Measurements from ENCODE around the gene GUCY1A2.

Gene GUCY1A2

DNA sequence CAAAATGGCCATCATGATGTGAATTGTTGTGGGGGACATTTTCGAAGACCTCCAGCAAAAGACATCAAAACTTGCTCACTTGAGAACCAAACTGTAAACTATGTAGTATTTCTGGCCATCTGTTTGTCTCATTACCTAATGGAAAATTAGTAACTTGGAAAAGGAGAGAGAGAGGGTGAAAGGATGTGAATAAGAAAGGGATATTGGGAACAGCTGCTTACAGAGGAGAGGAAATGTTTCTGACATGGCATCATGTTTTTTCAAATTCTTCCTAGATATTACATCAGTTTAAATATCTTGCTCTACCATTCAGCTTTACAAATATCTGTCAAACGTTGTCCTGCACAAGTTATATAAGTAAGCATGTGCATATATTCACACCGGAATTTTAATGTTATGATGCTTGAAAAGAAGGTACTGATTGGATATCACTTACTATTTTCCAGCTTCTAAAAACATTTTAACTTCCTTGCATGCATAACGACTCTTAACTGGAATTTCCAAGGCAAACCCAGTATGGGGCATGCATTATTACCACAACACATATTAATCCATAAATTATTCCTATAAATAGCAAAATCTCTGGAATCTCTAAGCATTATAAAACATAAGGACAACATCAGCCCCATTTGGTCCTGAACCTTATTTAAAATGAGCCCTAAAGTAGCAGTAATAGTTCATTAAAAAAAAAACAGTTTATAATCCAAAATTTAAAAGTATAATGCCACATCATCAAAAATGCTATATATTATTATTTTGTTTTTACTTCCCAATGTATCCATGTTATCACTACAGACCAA, 20.0 kb downstream of the GUCY1A2 start:
- no peak for DNase-seq (ENCODE audit: low read depth)

DNA sequence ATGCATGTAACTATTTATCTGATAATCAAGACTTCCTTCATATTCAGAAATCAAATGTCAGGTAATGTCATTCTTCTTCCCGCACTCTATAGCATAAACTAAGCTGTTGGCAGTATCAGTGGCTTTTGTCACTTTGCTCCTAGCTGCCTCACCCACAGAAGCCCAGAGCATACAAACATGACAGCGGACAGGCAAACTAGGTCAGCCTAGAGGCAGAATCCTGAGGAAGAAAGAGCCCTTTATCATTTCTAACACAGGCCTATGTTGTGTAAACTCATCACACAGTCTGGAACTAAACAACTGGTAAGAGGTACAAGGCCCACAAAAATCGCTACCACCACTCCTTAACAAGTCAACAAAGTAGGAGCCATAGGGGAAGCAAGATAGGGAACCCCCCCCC, 21.0 kb downstream of the GUCY1A2 start:
- DNase-seq (ENCODE audit: low read depth): no peak

DNA sequence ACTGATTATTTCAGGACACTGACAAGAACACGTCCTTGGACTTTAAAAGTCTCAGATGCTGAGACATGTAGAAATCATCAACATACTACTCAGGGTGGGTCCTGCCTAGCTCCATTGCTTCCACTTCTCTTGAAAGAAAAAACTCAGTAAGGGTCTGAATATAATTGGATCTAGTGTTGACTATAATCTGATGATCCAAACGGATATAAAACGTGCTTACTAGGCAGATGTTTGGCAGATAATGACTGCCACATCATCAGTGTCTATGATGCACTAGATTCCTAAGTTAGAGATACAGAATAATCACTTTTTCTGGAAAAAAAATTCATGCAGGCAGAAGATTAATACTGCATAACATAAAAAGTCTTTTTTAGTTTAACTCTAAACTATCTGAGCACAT, 21.6 kb downstream of the GUCY1A2 start:
- no peak for DNase-seq (ENCODE audit: low read depth)

DNA sequence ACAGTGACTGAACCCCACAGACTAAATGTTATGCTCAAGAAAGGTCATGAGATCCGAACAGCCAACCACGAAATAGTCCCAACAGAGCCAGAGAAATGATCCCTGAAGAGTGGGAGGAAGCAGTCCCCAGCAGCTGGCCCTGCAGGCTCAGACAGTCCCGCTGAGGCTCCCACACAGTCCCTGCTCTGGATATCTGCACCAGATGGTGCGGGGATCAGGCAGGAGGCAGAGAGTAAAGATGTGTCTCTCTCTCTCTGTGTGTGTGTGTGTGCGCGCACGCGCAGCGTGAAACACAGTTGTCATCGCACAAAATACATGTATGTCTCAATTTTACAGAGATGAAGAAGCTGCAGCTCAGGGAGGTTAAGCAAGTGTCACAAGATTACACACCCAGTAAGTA, 27.9 kb downstream of the GUCY1A2 start:
- DNase-seq (ENCODE audit: low read depth): no peak

DNA sequence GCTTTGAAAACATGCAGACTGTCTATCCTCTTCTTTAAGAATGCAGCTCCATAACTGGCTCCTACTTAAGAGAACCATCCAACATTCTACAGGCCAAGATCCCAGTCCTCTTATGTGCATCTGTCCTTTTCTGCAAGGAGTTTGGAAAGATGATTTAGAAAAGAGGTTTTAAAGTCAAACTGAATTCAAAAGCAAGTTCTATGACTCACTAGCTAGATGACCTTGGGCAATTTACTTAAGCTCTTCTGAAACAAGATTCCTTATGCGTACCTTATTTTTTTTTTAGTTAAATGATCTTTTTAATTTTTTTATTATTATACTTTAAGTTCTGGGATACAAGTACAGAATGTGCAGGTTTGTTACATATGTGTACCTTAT, 29.2 kb downstream of the GUCY1A2 start:
- no peak for DNase-seq (ENCODE audit: low read depth)

DNA sequence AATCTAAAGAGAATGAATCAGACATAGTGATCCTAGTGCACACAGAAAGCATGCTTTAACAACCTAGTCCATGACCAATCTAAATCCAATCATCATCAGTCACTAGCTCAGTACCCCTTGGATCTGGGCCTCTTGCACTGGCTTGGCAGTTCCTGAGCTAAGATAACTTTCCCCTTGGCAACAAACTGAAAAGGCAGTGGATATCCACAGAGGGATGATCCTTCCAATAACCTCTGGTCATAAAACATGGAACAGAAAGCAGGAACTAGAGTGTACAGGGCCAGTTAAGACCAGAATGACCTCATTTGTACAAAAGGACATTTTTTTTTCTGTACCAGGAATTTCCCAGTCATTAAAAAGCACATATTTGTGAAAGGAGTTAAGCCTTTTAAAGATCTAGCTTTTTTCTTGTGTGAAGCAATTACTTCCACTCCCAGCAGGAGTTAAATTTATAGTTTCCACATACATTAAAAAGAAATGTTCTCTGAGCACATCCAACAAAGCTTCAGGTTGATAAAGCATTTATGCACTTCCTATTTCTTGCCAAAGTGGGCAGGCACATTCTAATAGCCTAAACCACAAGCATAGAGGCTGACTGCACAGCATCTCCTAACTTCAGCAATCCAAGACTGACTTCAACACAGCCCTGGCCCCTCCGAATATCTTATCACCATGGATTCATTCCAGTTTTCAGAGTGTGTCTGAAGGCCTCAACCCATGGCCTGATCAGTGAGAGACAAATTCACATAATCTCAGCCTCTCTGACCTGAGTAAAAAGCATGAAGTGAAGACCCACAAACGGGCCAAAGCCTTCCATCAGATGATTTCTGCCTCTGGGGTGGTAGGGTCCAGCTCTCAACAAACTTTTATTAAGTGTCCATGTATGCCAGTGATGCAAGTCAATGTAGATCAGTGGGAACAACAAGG, 29.9 kb downstream of the GUCY1A2 start:
- no peak for DNase-seq (ENCODE audit: low read depth)

DNA sequence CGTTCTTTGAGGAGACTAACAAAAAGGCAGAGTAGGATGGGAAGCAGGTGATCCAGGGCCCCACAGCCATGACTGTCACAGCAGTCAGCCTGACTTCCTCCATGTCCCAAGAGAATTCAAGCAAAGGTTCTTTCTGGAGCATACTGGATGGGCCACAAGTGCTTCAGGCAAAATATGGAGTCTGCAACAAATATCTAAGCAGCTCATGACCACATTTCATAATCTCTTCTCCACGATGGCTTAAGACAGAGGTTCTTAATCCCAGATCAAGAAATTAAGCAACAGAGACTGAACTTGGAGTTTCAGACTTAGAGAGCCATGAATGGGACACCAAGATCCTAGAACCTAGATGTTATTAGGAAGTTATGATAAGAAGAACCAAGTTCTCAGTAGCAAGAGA, 31.6 kb downstream of the GUCY1A2 start:
- no peak for DNase-seq (ENCODE audit: low read depth)

DNA sequence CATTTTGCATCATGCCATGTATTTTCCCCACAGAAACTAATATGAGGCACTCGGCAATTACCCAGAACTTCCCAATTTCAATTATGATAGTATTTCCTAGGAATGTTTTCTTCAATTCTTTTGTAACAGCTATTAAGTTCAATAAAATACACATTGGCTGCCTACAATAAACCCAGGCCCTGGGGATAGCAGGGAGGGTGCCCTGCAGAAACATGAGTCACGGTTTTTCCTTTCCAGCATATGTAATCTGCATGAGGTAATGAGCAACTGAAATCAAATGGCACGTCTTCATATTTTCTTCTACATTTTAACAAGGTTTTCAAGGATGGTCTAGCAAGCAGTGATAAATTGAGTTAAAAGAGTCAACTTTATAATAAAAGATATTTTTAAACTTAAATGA, 32.0 kb downstream of the GUCY1A2 start:
- no peak for DNase-seq (ENCODE audit: low read depth)

DNA sequence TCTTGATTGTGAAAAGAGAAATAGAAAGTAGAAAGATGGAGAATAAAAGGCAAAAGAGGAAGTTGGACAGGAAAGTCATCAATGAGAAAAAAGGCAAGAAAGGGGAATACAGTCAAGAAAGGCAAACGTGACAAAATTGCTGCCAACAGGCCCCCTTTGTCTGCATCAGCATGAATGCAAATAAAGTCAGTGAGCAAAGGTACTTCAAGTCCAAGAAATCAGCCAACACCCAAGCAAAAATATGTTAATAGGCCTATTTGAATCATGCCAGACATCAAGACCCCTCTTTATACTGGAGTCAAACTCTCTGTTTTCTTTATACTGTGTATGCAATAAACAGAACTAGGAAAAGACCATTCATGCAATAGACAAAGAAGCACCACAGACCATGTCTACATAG, 34.3 kb downstream of the GUCY1A2 start:
- no peak for DNase-seq (ENCODE audit: low read depth)

DNA sequence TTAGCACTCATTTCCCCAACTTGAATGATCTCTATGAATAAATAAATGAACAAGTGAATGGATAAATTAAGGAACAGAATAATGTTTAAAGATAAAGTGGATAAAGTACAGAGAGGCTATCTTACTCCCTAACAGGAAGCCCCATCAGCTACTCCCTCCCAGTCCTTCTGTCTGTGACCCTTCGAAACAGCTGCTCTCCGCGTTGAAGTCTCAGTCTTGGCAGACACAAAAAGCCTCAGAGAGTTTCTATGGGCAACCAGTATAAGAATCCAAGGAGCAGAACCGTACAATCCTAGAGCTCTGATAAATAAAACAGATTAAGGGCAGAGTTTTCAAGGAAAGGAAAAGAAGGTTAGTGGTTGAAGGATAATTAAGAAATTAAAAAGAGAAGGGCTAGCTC, 35.0 kb downstream of the GUCY1A2 start:
- DNase-seq (ENCODE audit: low read depth): no peak

DNA sequence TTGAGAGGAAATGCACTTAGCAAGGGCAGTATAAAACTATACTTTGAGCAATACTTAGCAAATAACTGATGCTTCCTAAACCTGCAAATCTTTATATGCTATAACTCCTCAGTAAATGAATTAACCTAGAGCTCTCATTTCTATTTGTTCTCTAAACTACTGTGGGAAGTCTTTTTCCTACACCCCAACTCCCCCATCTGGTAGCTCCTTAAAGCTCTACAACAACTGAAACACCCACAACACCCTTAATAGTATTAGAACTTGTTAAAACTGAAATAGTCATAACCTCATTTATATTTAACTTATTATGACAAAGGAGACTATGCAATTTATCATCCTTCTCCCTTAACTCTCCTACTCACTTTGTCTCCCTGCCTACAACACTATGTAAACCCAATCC, 43.4 kb downstream of the GUCY1A2 start:
- no peak for DNase-seq (ENCODE audit: low read depth)

DNA sequence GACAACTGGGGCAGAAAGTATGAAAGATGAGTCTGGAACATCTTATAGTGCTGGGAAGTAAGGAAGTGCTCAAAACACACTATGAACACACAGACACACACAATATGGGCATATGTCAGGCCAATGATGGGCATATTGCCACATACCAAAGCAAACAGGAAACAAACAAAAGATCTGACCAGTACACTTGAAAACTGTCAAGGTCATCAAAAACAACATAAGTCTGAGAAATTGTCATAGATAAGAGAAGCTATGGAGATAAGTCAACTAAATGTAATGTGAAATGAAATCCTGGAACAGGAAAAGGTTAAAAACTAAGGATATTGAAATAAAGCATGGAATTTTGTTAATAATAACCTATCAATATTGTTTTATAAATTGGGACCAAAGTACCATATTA, 46.4 kb downstream of the GUCY1A2 start:
- DNase-seq (ENCODE audit: low read depth): no peak

DNA sequence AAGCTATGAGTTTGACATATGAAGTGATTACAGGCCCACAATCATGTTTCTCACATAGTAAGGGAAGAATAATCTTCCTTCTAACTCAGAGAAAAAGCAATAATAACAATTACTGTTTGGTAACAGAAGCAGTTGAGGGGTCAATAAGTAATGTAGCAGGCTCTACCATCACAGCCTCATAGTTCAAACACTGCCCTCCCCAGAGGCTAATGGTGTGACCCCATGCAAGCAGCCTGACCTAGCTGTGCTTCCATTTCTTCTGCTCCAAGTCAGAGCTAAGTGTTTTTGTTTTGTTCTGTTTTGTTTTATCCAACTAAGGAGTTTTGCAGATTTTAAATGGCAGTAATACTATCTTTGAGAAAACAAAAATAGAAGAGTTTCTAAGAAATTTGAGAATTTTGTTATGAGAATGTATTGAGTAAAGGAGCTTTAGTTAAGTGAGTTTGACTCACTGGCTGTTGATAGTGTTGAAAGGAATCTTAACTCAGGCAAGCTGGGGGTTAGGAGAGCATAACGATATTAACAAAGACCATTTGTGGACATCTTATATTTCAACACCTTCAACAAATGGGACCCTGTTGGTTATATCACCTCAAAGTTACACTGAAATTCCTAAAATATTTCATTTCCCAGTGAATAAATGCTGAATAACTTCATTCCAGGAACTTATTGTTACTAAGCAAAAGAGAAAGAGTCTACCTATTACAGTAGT, 48.5 kb downstream of the GUCY1A2 start:
- no peak for DNase-seq (ENCODE audit: low read depth)

DNA sequence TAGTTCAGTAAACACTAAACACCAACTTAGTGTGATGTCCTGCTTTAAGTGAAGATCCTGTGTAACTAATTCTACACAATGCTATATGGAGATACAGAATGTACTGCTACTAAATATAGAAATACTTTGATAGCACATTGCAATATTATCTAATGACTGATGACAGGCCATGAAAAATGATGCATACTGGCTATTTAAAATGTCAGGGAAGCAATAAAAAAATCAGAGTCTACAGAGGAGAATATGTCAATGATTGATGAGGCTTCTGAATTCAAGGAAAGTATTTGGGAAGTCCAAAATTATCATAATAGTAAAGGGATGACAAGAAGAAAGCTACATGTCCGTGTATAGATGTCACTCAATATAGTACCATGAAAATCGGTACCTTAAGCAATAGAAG, 55.3 kb downstream of the GUCY1A2 start:
- no peak for DNase-seq (ENCODE audit: low read depth)

DNA sequence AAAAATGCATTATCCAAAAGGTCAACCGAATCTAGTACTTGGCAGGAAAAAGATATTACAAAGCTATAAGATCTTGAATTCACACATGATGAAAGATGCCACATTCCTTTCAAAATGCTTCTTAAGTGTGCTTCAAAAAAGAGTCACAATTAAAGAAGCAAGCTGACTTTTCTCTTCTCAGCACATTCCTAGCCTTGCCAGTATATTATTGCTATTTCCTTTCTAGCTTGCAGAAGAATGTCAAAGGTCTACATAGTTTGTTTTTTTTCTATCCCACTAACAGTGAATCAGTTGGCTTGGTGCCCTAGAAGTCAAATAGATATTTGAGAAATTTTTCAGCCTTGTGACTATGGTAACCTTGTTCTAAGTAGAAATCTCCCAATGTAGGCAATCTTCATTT, 56.8 kb downstream of the GUCY1A2 start:
- DNase-seq (ENCODE audit: low read depth): no peak

DNA sequence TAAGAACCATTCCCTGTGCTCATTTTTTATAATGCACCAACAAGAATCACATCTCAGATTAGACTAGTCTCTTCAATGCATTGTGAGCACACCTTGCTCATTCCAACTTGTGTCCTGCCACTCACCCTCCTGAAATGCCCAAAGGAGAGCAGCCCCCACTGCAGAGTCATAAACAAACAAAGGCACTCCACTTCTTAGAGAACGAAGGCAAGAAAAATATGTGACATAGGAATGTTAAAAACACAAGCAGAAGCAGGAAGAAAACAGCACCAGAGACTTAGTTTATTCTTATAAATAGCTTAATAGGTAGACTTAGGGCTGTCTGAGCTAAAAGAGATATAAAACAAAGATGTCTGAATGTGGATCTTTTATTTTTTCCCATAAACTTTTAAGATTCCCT, 57.2 kb downstream of the GUCY1A2 start:
- DNase-seq (ENCODE audit: low read depth): no peak

DNA sequence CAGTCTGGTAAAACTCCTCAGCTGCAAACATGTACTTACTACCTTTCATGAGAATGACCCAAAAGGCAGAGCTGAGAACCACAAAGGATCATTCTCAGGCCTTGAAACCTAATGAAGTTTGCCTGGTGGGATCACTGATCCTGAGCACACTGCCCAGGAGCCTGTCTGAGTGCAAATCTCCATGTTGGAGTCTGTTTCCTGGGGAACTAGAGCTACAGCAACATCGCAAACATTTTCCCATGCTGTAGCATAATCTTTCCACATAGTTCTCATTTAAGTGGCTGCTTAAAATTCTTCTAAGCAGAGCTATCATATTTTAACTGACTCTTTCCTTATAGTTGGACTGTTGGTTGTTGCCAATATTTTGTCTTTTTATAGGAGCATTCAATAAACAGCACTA, 58.5 kb downstream of the GUCY1A2 start:
- no peak for DNase-seq (ENCODE audit: low read depth)

DNA sequence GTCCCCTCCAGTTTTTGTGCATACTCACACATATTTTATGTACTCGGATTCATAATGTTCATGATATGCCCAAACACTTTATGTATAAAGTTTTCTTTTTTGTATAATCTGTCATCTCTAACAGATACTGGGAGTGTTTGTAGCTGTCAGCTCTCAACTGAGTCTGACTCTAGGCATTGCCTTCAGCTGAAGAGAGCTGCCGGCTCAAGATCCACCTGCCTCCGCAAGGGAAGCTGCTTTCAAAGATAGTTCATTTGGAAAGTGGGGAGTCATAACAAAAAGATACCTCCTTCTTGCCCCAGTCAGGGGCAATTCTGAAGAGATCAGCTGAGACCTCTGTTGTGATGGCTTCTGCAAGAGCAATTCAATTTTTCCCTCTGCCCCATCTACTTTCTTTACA, 58.9 kb downstream of the GUCY1A2 start:
- no peak for DNase-seq (ENCODE audit: low read depth)

DNA sequence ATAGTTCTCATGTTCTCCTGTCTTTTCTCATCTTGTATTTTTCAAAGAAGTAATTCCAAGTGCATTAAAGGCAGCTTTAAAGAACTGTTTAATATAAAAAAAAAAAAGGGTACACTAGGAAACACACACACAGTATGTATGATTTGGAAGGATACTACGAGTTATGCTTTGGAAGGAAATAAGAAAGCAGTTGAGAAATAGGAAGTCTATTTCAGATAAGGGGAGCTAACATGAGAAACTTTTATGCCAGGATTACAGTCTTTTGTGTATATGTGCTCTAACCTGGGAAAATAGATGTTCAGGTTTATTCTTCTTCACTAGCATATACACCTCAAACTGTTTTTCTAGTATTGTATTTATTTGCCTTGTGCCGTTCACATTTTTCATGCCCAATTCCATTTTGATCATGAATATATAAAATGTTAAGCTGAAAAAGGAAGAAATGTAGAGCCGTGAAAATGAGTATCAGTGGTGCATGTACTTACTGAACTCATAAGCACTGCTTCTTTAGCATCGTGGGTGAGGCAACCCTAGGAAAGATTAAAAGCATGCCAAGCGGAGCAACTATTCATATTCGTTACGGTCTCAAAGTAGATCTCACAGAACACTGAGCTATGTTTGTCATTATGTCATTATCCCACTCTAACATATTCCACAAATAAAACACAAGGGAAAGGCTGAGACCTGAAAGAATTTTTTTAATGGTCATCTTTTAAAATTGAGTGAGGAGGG, 59.6 kb downstream of the GUCY1A2 start:
- no peak for DNase-seq (ENCODE audit: low read depth)

DNA sequence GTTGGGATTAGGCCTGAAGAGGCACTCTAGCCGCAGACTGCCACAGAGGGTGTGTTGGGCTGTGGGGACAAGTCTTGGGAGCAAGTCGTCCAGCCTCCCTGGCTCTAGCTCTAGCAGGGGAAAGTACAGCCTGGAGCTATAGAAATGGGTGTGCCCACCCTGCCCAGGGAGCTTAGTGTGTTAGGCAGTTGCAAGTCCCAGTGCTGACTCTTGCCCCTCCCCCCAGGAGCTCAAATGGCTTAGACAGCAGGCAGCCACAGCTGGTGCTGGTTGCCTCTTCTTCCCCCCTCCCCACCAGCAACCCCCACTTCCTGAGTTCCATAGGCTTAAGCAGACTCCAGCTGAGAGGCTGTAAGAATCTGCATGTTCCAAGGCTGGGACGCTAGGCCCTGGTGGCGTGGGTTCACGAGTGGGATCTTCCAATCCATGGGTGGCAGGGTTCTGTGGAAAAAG, 61.2 kb downstream of the GUCY1A2 start:
- no peak for DNase-seq (ENCODE audit: low read depth)

DNA sequence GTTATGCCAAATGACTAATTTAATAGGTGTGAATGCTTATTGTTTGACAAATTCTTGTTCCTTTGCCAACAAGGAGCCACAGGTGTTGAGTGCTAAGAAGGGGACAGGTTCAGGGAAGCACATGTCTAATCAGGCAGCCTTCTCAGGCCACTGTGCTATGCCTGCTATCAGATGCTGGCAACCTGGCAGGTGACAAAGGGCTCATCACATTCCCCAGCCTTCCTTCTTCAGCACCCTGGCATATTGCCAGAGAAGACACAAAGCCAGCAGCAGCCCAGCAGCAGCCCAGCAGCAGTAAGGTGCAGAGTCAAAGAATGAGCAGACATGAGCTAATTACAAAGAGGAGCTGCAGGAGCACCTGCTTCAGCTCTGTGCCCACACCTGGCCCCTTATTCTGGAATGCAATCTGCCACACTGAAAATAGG, 68.2 kb downstream of the GUCY1A2 start:
- DNase-seq (ENCODE audit: low read depth): no peak

DNA sequence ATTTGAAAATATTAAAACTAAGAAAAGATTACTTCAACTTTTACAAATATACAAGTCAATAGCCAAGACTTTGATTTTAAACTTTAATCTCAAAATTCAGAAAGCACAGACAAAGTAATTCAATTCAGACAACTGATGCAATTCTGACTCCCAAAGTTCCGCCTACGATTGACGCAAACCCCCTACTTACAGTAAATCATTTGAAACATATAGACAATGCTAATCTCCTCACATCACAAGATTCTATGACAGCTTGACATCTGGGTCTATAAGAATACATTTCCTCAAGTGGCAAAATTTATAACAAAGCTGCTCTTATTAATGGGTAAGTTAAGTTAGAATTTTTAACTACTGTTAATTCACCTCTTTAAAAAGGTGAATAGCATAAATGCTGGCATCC, 75.2 kb downstream of the GUCY1A2 start:
- no peak for DNase-seq (ENCODE audit: low read depth)
